GM19238 (cell line): ENCODE measurements around the gene ADAM10.
"Not testable (repeated sequence)": the region's sequence is repeated elsewhere in the genome, so short reads cannot be mapped to it uniquely, and the experiment has no call there.

Source experiments
- DNase-seq: peaks from one replicate; pipeline ENCODE4 v3.0.0; 2011; ENCODE audit warnings: low spot score; ENCODE audit not compliant: insufficient read length

The ADAM10 gene

GRCh38 chr15:58611731-58612676 lies 137.5 kb downstream of the ADAM10 start:
- DNase-seq = no peak

- no peak for DNase-seq
Measured at GRCh38 chr15:58608711-58609110, 140.8 kb downstream of the ADAM10 start.

- DNase-seq = no peak
Measured at GRCh38 chr15:58608129-58608590, 141.3 kb downstream of the ADAM10 start.

- DNase-seq = no peak
Measured at GRCh38 chr15:58606577-58607080, 142.9 kb downstream of the ADAM10 start.

GRCh38 chr15:58605931-58606530 lies 143.5 kb downstream of the ADAM10 start:
- no peak for DNase-seq

GRCh38 chr15:58604455-58604923 lies 145.0 kb downstream of the ADAM10 start:
- DNase-seq = no peak

GRCh38 chr15:58603927-58604326 lies 145.6 kb downstream of the ADAM10 start:
- not testable (repeated sequence) for DNase-seq

- no peak for DNase-seq
Measured at GRCh38 chr15:58602823-58603222, 146.7 kb downstream of the ADAM10 start.

- no peak for DNase-seq
Measured at GRCh38 chr15:58598829-58599210, 150.7 kb downstream of the ADAM10 start.

GRCh38 chr15:58597943-58598828 lies 151.3 kb downstream of the ADAM10 start:
- no peak for DNase-seq

GRCh38 chr15:58595516-58596263 lies 153.8 kb downstream of the ADAM10 start:
- no peak for DNase-seq

GRCh38 chr15:58594898-58595297 lies 154.6 kb downstream of the ADAM10 start:
- no peak for DNase-seq

GRCh38 chr15:58593870-58594269 lies 155.6 kb downstream of the ADAM10 start:
- DNase-seq = no peak

GRCh38 chr15:58590926-58591325 lies 158.6 kb downstream of the ADAM10 start:
- no peak for DNase-seq

- no peak for DNase-seq
Measured at GRCh38 chr15:58590236-58590635, 159.3 kb downstream of the ADAM10 start.

- DNase-seq = no peak
Measured at GRCh38 chr15:58589047-58589446, 160.5 kb downstream of the ADAM10 start.

GRCh38 chr15:58588096-58588495 lies 161.4 kb downstream of the ADAM10 start:
- DNase-seq = no peak

- no peak for DNase-seq
Measured at GRCh38 chr15:58587486-58587885, 162.0 kb downstream of the ADAM10 start.

GRCh38 chr15:58585693-58586443 lies 163.6 kb downstream of the ADAM10 start:
- DNase-seq = no peak
